Measurements from ENCODE around the gene SLC9A7. TPM values are rescaled to one million over a fixed set of nuclear protein-coding genes. Genes with fewer than 3 reads are reported as not detected.

Gene SLC9A7
- polyA plus RNA-seq, 4 donors, result 4.2 to 5.5 (median 4.6) TPM

- no peak for DNase-seq (ENCODE audit: low read depth in 4 of 4, low spot score in 3 of 4)
Measured at GRCh38 chrX:46707274-46707965, 51.5 kb downstream of the SLC9A7 start.

DNA sequence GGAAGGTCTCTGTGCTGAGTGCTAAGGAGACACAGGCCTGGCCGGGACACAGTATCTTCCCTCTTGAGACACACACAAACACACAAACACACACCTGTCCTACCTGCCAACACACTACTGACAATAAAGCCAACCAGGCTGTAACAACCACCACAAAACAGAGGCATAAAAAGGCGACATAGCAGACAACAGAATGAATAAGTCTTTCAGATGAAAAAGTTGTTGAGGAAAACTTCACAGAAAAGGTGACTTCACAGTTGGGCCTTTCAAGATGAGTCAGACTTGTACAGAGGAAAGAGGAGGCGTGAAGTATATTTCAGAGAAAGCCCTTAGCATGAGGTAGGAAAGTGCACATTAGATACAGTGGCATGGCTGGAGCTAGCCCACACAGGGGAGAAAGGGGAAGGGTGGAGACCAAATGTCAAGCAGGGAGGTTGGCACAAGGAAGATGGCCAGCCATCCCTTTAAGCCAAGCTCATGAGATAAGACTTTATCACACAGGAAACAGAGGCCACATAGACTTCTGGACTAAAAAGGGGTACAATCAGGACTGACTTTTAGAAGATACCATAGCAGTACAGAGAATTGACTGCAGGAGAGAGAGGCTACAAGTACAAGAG, 54.0 kb downstream of the SLC9A7 start:
- DNase-seq (ENCODE audit: low read depth in 4 of 4, low spot score in 3 of 4), result no peak

DNA sequence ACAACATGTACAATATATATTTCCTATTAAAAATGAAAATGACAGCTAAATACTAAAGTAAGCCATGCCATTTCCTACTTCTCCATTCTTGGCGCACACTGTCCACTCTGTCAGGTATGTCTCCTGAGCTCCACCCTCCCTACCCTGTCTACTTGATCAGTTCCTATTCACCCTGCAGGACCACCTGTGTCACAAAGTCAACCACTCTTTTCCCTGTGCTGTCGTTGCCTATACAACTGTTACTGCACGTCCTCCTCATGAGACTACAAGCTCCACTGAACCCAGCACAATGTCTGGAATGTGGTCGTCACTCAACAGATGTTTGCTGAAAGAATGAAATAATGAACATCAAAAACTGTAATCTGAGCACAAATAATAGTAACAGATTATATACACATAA, 54.9 kb downstream of the SLC9A7 start:
- DNase-seq (ENCODE audit: low read depth in 4 of 4, low spot score in 3 of 4), result peak in 1 of 4 donors; percentile 14

DNA sequence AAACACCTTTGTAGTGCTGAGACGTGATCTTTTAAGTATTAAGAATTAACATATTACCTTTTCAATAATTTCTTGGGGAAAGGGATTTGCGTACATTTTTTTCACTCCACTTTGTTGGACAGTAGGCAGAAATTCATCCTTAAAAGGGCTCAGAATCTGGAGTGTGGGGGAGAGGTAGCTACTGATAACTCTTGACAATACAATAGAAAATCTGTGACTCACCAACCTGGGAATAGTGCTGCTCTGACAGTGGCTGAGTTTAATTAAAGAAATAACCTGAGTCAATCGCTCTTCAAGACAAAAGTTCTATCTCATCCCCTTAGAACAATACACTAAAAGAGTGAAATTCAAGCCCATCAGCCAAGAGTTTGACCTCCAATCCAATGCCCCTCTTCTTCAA, 60.2 kb downstream of the SLC9A7 start:
- no peak for DNase-seq (ENCODE audit: low read depth in 4 of 4, low spot score in 3 of 4)

DNA sequence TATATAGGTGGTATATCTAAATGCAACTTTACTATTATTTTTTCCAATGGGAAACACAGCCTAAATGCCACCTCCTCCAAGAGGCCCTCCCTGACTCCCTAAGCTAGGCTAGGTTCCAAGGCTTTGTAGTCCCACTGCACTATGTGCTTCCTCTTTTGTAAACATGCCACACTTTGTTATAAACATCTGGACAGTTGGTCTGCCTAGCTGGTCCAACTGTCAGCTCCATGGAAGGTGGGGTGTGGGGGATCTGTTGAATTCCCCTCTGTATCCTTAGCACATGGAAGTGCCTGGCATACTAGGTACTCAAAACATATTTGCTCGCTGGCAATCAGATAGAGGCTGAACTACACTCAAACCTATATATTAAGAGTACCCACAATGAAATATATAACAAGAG, 63.4 kb downstream of the SLC9A7 start:
- DNase-seq (ENCODE audit: low read depth in 4 of 4, low spot score in 3 of 4), result no peak

DNA sequence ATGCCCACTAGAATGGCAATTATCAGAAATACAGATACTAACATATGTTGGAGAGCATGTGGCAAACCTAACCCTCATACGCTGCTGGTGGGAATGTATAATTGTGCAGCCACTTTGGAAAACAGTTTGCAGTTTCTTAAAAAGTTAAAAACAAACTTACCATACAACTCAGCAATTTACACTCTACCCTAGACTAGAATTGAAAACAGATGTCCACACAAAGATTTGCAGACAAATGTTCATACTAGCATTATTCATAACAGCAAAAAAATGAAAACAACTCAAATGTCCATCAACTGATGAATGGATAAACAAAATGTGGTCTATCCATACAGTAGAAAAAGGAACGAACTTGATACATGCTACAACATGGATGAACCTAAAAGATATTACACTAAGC, 64.4 kb downstream of the SLC9A7 start:
- no peak for DNase-seq (ENCODE audit: low read depth in 4 of 4, low spot score in 3 of 4)

DNA sequence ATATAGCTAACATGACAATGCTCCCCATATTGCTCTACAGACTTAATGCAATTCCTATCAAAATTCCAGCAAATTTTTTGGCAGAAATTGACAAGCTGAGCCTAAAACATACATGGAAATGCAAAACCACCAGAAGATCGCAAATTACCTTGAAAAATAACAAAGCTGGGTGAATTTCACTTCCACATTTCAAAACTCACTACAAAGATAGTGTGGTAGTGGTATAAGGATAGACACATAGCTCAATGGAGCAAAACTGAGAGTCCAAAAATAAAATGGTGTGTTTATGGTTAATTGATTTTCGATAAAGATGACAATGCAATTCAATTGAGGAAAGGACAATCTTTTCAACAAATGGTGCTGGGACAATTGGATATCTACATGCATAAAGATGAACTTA, 65.8 kb downstream of the SLC9A7 start:
- no peak for DNase-seq (ENCODE audit: low read depth in 4 of 4, low spot score in 3 of 4)

DNA sequence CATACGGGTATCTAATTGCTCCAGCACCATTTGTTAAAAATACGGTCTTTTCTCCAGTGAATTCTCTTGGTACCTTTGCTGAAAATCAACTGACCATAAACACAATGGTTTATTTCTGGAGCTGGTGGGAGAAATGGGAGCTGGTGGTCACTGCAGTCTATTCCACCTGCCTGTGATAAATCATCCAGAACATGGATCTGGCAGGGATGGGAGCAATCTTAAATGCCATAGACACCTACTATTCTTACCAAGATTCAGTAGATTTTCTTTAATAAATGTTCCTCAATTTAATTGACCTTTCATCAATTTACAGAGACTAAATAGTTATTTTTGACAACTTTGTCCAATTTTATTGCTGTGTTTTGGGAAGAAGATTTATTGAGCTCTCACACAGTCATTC, 68.1 kb downstream of the SLC9A7 start:
- no peak for DNase-seq (ENCODE audit: low read depth in 4 of 4, low spot score in 3 of 4)

DNA sequence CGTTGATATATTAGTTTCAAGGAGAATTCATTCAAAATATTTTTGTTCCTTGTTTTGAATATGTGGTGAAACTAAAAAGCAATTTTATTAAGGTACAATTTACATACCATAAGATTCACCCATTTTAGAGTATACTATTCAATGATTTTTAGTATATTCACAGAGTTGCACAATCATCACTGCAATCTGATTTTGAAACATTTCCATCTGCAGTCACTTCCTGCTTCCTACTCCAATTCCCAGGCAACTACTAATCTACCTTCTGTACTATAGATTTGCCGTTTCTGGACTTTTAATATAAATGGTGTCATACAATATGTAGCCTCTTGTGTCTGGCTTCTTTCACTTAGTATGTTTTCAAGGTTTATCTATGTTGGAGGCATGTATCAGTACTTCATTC, 71.3 kb downstream of the SLC9A7 start:
- DNase-seq (ENCODE audit: low read depth in 4 of 4, low spot score in 3 of 4), result no peak

GRCh38 chrX:46686003-46686645, 72.8 kb downstream of the SLC9A7 start:
- peak in 1 of 4 donors; percentile 6 for DNase-seq (ENCODE audit: low read depth in 4 of 4, low spot score in 3 of 4)

DNA sequence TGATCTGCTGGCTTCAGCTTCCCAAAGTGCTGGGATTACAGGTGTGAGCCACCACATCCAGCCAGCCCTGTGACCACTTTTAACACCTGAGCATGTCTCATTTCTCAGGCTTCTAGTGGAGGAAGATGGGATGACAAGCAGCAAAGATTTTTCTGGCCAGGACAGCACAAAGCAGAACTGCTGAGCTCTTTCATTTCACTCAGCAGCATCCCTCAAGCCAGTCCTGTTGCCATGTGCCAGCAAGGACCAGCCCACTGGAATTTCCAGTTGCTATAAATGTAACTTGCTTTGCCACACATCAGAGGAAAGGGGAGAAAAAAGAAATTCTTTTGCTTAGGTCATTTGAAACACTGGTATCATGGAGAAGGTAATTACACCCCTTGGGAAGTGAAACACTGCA, 75.9 kb downstream of the SLC9A7 start:
- DNase-seq (ENCODE audit: low read depth in 4 of 4, low spot score in 3 of 4), result no peak

DNA sequence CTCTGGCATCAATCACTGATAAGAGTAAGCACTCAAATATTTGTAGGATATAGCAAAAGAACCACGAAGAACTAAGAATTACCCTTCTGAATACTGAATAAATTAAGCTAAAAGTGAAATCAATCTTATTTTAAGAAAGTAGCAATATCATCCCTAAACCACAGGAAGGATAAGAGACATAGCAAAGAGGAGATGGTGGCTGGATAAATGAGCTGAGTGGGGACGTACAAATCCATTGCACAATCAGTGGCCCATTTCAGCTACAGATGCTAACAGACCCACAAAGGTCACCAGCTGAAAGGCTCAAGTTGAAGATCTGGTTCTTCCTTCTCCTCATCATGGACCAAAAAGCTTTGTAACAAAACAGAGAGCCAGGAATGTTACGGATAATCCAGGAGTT, 77.1 kb downstream of the SLC9A7 start:
- no peak for DNase-seq (ENCODE audit: low read depth in 4 of 4, low spot score in 3 of 4)

DNA sequence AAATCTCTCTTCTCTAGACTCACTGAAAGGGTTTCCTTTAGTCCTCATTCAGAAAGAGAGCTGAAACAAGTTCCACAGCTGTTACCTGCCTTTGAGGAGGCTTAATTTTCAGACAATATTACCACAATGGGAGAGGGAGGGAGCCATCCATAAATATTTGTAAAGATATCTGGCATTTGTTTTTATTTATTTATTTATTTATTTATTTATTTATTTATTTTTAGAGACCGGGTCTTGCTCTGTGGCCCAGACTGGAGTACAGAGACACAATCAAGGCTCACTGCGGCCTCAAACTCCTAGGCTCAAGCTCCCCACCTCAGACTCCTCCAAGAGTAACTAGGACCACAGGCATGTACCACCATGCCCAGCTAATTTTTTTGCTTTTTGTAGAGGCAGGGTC, 80.7 kb downstream of the SLC9A7 start:
- DNase-seq (ENCODE audit: low read depth in 4 of 4, low spot score in 3 of 4), result no peak

DNA sequence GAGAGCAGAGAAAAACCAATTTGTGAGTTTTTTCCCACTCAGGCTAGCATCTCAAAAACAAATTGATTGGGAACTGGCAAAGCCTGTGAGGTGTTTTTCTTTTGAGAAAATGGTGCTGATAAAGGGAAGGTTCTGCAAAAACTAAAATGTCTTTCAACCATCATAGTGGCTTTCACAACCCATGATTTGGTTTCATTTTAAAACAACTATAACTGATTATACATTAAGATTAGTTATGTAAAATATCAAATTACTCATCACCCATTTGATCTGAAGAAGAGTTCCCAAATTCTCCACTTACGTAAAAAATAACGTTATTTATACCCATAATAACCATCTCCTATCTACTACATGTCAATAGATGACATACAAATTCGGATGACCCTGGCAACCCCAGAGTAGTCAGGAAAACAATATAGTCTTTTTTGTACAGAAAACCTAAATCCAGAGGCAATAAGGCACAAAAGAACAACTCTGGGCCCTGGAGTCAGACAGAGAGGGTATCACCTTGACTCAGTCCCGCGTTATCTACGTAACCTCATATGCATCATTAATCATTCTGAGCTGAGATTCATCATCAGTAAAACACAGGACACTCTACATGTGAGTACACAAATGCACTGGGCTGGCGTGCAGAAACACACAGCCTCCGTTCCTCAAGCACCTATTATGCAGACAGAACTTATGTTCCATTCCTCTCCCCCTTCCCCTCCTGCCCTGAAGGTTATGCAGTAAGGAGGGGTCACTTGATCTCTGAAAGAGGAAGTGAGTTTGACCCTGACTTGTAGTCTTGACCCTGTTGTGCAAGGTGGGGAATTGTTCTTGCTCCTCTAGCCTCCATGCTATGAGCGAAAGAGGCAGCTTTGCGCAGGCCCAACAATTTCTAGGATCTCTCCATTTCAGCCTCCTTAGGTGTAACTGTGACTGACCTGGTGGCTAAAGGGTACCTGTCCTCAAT, 82.2 kb downstream of the SLC9A7 start:
- DNase-seq (ENCODE audit: low read depth in 4 of 4, low spot score in 3 of 4), result no peak

DNA sequence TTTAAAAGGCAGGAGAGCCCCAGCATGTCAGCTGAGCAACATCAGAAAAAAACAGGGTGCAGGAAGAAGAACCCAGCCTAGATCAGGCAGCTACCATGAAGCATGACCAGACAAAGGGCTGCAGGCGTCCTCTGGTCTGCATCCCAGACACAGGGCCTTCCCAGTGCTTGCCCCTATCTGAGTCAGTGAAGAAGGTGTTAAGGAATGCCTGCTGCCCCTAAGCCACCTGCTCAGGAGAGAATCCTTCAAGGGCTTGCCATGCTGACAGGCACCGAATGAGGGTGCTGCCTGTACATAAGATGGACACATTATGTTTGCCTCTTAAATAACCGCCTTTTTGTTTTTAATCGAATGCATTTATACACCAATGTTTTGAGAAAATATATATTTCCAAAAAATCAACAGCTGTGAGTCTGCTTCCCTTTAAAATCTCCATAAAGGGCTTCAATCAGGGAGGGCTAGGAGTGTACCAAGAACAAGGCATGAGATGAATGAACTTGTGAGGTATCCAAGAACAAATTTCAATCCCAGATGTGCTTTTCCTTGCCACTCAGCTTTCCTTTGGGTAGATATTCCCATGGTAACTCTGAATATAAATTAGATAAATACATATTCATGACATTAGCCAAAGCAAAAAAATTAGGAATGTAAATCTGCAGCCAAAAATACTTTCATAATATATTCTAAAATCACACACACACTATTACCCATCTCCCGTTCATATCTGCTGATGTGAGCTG, 85.1 kb downstream of the SLC9A7 start:
- no peak for DNase-seq (ENCODE audit: low read depth in 4 of 4, low spot score in 3 of 4)

DNA sequence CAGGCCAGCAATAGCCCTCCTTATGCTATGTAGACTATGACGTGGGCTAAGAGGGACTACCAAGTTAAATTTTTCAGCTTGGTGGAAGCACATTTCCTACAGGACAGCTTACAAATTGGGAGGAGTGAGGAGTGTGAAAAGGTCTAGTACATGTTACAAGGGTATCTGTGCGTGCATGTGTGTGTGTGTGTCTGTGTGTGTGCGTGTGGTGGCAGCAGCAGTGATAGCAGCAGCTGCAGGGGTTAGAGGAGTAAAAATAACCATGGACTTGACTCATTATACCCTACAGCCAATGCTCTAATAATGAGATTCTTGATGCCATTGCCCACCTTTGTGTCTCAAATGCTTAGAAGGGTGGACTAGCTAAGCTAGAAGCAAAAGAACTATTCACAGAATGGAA, 88.6 kb downstream of the SLC9A7 start:
- no peak for DNase-seq (ENCODE audit: low read depth in 4 of 4, low spot score in 3 of 4)

DNA sequence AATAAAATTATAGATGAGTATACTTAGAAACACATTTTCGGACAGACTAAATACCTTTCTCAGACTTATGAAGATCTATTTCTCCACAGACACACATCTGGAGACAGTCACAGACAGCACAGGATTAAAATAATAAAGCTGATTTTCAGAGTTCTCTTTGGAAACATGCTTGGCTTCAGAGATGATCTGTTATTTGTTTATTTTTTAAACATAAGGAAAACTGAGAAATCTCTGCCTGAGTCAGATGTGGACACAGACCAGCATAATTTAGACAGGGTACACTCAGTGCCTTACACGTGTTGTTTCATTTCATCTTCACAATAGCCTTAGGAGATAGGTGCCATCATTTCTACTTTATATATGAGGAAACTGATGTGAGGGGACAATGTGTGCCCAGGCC, 92.1 kb downstream of the SLC9A7 start:
- no peak for DNase-seq (ENCODE audit: low read depth in 4 of 4, low spot score in 3 of 4)

GRCh38 chrX:46665232-46666152, 93.4 kb downstream of the SLC9A7 start:
- DNase-seq (ENCODE audit: low read depth in 4 of 4, low spot score in 3 of 4), result no peak

All from left renal pelvis (tissue), 4 donors.